Erythroblast (primary cell): Measurements from ENCODE around the gene PPARA.
A peak's percentile ranks its signal among the peaks of the same experiment; 100 is the strongest.

Experiments used
- DNase-seq, 2 experiments: peaks; one replicate each; lab custom pipeline; 2025; lab: John Stamatoyannopoulos, UW
- GATA1 ChIP-seq: IDR thresholded peaks from 2 replicates; pipeline ENCODE4 v1.6.1; 2011; ENCODE audit warnings: low read depth, mild to moderate bottlenecking, control low read depth, low read length, moderate library complexity
- POLR2A ChIP-seq: IDR thresholded peaks from 2 replicates; pipeline ENCODE4 v1.6.1; 2011; ENCODE audit warnings: mild to moderate bottlenecking, low read length

Gene PPARA

GRCh38 chr22:46150034-46150654 is at the start of gene PPARA:
Gene PPARA (plus strand): TSS chr22:46150526. CDS start chr22:46198384, 47,858 bp downstream.
- DNase-seq = peak; percentile 86 to 92
- no peak for TF ChIP-seq GATA1
- no peak for TF ChIP-seq POLR2A

- DNase-seq = no peak
- no peak for TF ChIP-seq GATA1
- no peak for TF ChIP-seq POLR2A
Measured at GRCh38 chr22:46102159-46102558, 48.2 kb upstream of the PPARA start.

GRCh38 chr22:46102752-46103151 is 47.6 kb upstream of the PPARA start:
- no peak for DNase-seq
- TF ChIP-seq POLR2A (no peak), GATA1 (no peak)

- no peak for DNase-seq
- TF ChIP-seq GATA1 (no peak), POLR2A (no peak)
Measured at GRCh38 chr22:46103181-46103580, 47.1 kb upstream of the PPARA start.

- no peak for DNase-seq
- TF ChIP-seq GATA1 (no peak), POLR2A (no peak)
Measured at GRCh38 chr22:46103664-46104063, 46.7 kb upstream of the PPARA start.

GRCh38 chr22:46104170-46104880 is 46.0 kb upstream of the PPARA start:
- no peak for DNase-seq
- TF ChIP-seq POLR2A (no peak), GATA1 (no peak)

- no peak for TF ChIP-seq GATA1
- TF ChIP-seq POLR2A = no peak
- DNase-seq = no peak
Measured at GRCh38 chr22:46104881-46105493, 45.3 kb upstream of the PPARA start.

GRCh38 chr22:46105494-46106278 is 44.6 kb upstream of the PPARA start:
- DNase-seq = no peak

GRCh38 chr22:46106279-46107022 is 43.9 kb upstream of the PPARA start:
- no peak for DNase-seq
- TF ChIP-seq POLR2A (no peak), GATA1 (no peak)

More at GRCh38 chr22:46105494-46106278, 44.6 kb upstream of the PPARA start:
- no peak for TF ChIP-seq GATA1
- TF ChIP-seq POLR2A = no peak

GRCh38 chr22:46107089-46107664 is 43.1 kb upstream of the PPARA start:
- DNase-seq = no peak

GRCh38 chr22:46107753-46108563 is 42.4 kb upstream of the PPARA start:
- TF ChIP-seq GATA1 (no peak), POLR2A (no peak)
- DNase-seq = no peak

More at GRCh38 chr22:46107089-46107664, 43.1 kb upstream of the PPARA start:
- TF ChIP-seq GATA1 (no peak), POLR2A (no peak)

GRCh38 chr22:46108564-46109473 is 41.5 kb upstream of the PPARA start:
- TF ChIP-seq GATA1 = no peak
- no peak for TF ChIP-seq POLR2A
- peak; percentile 24 to 29 for DNase-seq
